ENCODE measurements around the gene MRPS11.
"Not testable (repeated sequence)": the region's sequence is repeated elsewhere in the genome, so short reads cannot be mapped to it uniquely, and the experiment has no call there.

Gene MRPS11

DNA sequence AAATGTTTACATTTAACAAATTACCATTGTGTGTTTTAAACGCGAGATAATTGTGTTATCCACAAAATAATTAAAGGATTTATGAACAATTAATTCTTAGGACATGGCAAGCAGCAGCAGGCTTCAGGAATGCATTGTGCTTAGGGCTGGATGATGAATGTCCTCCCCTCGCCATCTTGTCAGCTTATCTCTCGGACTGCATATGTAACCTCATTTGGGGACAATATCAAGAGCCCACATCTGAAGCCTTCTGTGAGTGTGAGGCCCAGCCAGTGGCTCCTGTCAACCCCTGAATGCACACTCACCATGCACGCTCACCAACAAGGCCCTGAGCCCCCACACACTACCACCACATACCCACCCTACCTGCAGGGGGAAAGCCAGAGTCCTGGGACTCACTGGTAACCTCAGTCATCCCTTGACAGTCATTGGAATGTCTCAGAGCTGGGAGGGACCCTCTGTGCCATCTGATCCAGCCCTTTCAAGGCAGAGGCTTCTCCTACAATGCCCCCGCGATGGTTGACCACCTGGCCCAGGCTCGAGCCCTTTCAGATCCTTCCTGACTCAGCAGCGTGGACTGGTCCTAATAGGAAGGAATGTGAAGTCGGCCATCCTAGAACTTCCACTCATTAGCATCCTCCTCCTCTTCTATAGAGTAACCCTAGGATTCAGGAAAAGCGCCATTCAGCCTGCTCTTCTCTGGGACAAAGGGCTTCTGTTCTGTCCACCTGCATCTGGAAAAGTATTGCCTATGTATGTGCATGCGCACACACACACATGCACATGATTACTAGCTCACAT is 38.5 kb upstream of the MRPS11 start:
- DNase-seq (ENCODE audit: low read depth, low spot score) = no peak
- H3K4me3 ChIP-seq (ENCODE audit: low read depth, low read length) = no peak overlapping the region
- TF ChIP-seq, protein P1, sequence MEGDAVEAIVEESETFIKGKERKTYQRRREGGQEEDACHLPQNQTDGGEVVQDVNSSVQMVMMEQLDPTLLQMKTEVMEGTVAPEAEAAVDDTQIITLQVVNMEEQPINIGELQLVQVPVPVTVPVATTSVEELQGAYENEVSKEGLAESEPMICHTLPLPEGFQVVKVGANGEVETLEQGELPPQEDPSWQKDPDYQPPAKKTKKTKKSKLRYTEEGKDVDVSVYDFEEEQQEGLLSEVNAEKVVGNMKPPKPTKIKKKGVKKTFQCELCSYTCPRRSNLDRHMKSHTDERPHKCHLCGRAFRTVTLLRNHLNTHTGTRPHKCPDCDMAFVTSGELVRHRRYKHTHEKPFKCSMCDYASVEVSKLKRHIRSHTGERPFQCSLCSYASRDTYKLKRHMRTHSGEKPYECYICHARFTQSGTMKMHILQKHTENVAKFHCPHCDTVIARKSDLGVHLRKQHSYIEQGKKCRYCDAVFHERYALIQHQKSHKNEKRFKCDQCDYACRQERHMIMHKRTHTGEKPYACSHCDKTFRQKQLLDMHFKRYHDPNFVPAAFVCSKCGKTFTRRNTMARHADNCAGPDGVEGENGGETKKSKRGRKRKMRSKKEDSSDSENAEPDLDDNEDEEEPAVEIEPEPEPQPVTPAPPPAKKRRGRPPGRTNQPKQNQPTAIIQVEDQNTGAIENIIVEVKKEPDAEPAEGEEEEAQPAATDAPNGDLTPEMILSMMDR (IDR thresholded peaks at IDR 0.05; ENCODE audit: insufficient read depth, low read length, missing control alignments) = no peak
- ChIA-PET POLR2A (no interaction called here), CTCF (interaction anchor here (0.8 to 1.0 kb wide), 2 partner anchors 21 to 22 kb away, joined by 3 read pairs; no protein-coding TSS in a partner anchor)

DNA sequence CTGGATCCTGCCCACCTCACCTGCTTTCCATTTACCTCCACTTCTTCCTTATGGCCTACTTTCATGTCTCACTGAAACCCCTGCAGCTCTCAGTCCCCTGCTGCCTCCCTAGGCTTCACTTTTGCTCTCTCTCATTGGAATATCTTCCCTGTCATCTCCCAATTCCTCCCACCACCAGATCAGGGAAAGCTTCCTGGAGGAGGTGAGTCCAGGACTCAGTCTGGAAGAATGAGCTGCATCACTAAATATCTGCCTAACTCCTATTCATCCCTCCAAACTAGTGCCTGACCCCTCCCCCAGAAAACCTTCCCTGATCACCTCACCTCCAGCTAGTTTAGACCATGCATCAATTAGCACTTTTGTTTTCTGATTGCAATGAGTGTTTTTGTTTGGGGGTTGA is 37.5 kb upstream of the MRPS11 start:
- no peak for DNase-seq (ENCODE audit: low read depth, low spot score)
- TF ChIP-seq, protein P1 (IDR thresholded peaks at IDR 0.05; ENCODE audit: insufficient read depth, low read length, missing control alignments) = no peak
- POLR2A ChIA-PET = no interaction called here
- no peak overlapping the region for H3K4me3 ChIP-seq (ENCODE audit: low read depth, low read length)
- CTCF ChIA-PET = interaction anchor here (1.5 kb wide), 1 partner anchor 17 kb away, joined by 4 read pairs; no protein-coding TSS in a partner anchor

DNA sequence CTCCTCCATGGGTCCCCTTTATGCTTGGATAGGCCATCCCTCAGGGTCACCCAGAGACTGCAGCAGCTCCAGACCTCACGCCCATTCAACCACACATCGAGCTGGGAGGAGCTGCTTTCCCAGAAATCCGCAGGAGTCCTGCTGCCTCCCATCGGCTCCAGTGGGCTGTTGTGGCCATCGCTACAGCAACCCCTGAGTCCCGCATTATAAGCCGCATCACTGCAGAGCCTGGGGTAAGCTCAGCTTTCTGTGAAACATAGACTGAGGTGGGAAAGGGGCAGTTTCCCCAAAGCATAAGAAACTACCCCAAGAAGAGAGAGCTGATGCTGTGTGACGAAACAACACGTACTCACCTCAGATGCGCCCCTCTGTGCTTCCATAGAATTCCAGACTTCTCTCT is 36.1 kb upstream of the MRPS11 start:
- TF ChIP-seq, protein P1 (IDR thresholded peaks at IDR 0.05; ENCODE audit: insufficient read depth, low read length, missing control alignments) = no peak
- no peak for DNase-seq (ENCODE audit: low read depth, low spot score)
- CTCF ChIA-PET = interaction anchor here (0.6 to 1.5 kb wide), 2 partner anchors 18 kb away, joined by 3 to 4 read pairs; no protein-coding TSS in a partner anchor
- no peak overlapping the region for H3K4me3 ChIP-seq (ENCODE audit: low read depth, low read length)
- POLR2A ChIA-PET = no interaction called here

DNA sequence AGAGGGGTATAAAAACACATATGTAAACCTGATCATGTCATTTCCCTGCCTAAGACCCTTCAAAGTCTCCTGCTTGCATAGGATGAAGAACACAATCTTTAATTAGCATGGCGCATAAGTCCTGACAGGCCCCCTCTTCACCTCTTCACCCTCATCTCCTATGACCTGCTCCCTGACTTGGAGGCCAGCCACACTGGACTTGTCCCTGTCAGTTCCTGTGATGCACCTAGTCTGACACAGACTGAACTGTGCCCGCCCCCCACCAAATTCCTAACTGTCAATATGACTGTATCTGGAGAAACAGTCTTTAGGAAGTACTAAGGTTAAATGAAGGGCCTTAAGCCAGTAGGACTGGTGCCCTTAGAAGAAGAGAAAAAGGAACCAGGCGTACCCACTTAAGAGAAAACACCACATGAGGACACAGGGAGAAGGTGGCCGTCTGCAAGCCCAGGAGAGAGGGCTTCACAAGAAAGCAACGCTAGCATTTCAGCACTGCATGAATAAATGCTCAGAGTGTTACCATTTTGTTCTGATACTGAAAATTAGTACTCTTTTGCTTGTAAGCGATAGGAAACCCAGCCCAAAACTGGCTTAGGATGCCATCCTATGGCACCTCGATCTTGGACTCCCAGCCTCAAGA is 34.3 kb upstream of the MRPS11 start:
- no peak overlapping the region for H3K4me3 ChIP-seq (ENCODE audit: low read depth, low read length)
- TF ChIP-seq, protein P1 (IDR thresholded peaks at IDR 0.05; ENCODE audit: insufficient read depth, low read length, missing control alignments) = no peak
- ChIA-PET CTCF (interaction anchor here (3.7 kb wide), 1 partner anchor 17 kb away, joined by 19 read pairs; no protein-coding TSS in a partner anchor), POLR2A (no interaction called here)
- DNase-seq (ENCODE audit: low read depth, low spot score) = no peak

DNA sequence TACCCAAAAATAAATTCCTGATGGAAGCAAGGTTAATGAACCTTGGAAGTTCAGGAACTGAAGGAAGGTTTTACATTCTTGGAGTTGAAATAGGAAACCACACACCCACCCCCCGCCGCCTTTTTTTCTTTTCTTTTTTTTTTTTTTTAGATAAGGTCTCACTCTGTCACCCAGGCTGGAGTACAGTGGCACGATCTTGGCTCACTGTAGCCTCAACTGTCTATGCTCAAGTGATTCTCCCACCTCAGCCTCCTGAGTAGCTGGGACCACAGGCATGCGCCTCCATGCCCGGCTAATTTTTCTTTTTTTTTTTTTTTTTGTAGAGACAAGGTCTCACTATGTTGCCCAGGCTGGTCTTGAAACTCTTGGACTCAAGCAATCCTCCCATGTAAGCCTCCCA is 33.4 kb upstream of the MRPS11 start:
- H3K4me3 ChIP-seq (ENCODE audit: low read depth, low read length); POLR2A ChIA-PET; DNase-seq (ENCODE audit: low read depth, low spot score): not testable (repeated sequence)
- CTCF ChIA-PET = interaction anchor here (3.7 kb wide), 1 partner anchor 16 kb away, joined by 19 read pairs; no protein-coding TSS in a partner anchor

DNA sequence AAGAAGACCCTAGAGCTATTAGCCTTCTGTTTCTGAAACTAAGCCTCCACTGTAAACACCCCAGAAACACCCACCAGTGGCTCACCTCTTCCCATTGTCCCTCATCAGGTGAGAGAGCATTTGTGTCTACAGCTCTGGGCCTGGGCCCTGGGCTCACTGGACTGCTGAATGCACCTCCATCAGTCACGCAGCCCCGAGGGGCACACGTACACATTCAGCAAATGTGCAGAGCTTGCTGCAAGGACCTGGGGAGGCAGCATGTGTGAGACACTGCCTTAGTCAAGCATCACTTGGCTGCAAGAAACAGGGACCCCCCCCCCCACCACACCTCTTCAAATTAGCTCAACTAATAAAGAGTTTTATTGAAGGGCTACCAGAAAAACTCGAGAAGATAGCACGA is 29.3 kb upstream of the MRPS11 start:
- CTCF ChIA-PET = interaction anchor here (1.0 to 3.3 kb wide), 2 partner anchors 11 to 163 kb away, joined by 4 to 23 read pairs; no protein-coding TSS in a partner anchor
- TF ChIP-seq, protein P1 (IDR thresholded peaks at IDR 0.05; ENCODE audit: insufficient read depth, low read length, missing control alignments) = no peak
- no peak overlapping the region for H3K4me3 ChIP-seq (ENCODE audit: low read depth, low read length)
- POLR2A ChIA-PET = no interaction called here
- no peak for DNase-seq (ENCODE audit: low read depth, low spot score)

Measured in AG04449 (cell line).